ENCODE results near the gene NADSYN1. TPM values are rescaled to one million over a fixed set of nuclear protein-coding genes. Genes with fewer than 3 reads are reported as not detected.

The NADSYN1 gene
- total and polyA plus RNA-seq, 2 experiments from 2014 or later: 35.6 to 54.9 TPM

DNA sequence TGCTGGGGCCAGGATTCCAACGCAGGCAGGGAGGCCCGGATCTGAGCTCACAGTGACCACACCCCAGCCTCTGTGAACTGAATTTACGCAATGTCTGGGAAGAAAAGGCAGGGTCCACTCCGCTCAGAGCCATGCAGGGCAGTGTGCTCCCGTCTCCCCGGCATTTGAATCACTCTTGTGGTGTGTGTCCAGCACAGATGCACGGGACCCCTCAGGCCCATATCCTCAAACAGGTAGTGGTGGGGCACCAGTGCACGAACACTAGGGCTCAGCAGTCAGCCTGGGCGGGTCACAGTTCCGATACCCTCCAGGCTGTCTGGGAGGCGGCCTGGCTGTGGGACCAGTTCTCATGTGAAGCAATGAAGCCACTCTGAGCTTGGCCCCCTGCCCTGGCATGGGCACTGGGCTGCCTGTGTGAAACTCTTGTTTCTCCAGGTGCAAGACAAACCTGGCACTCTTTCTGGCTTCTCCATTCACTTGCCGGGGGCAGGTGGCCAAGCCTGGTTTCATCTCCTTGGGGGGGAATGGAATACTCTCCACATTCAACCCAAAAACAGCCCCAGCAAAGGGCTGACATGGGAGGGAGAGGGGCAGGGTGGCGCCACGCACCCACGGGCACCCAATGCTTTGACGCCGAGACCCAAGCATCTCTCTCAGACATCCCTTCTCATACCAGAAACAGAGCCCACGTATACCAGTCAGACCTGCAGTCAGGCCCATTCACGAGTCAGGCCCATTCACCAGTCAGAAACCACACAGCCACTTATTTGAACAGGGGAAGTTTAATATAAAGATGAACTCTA is 19.2 kb upstream of the NADSYN1 start:
- TF ChIP-seq JUNB (IDR thresholded peaks at IDR 0.05; ENCODE audit: unreplicated experiment) (no peak), EZH2phosphoT487 (IDR thresholded peaks at IDR 0.05; ENCODE audit: unreplicated experiment) (no peak), NANOG (IDR thresholded peaks at IDR 0.05; ENCODE audit: borderline replicate concordance) (no peak), ZNF462 (CRISPR knock-in tag; IDR thresholded peaks at IDR 0.05) (no peak), EZH2 (IDR thresholded peaks at IDR 0.05; ENCODE audit: low read depth, unreplicated experiment) (no peak), ZNF331 (CRISPR knock-in tag; IDR thresholded peaks at IDR 0.05; ENCODE audit: low read depth) (no peak), CREB1 (CRISPR knock-in tag; IDR thresholded peaks at IDR 0.05; ENCODE audit: low read depth) (no peak)
- TF ChIP-seq, protein P1, sequence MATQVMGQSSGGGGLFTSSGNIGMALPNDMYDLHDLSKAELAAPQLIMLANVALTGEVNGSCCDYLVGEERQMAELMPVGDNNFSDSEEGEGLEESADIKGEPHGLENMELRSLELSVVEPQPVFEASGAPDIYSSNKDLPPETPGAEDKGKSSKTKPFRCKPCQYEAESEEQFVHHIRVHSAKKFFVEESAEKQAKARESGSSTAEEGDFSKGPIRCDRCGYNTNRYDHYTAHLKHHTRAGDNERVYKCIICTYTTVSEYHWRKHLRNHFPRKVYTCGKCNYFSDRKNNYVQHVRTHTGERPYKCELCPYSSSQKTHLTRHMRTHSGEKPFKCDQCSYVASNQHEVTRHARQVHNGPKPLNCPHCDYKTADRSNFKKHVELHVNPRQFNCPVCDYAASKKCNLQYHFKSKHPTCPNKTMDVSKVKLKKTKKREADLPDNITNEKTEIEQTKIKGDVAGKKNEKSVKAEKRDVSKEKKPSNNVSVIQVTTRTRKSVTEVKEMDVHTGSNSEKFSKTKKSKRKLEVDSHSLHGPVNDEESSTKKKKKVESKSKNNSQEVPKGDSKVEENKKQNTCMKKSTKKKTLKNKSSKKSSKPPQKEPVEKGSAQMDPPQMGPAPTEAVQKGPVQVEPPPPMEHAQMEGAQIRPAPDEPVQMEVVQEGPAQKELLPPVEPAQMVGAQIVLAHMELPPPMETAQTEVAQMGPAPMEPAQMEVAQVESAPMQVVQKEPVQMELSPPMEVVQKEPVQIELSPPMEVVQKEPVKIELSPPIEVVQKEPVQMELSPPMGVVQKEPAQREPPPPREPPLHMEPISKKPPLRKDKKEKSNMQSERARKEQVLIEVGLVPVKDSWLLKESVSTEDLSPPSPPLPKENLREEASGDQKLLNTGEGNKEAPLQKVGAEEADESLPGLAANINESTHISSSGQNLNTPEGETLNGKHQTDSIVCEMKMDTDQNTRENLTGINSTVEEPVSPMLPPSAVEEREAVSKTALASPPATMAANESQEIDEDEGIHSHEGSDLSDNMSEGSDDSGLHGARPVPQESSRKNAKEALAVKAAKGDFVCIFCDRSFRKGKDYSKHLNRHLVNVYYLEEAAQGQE (IDR thresholded peaks at IDR 0.05; ENCODE audit: unreplicated experiment): no peak
- H3K4me1 Mint-ChIP-seq: peaks cover 4% of the 10 kb centered on the region; the same call in 1 of the 3 replicates
- H3K27me3 Mint-ChIP-seq (ENCODE audit: insufficient read depth, low read depth, poor library complexity): peaks cover 6% of the 10 kb centered on the region
- H3K27ac ChIP-seq (ENCODE audit: low read depth): no peak overlapping the region
- no peaks in the 10 kb centered on the region for H3F3A ChIP-seq (replicated peaks; ENCODE audit: low read depth)
- ATAC-seq: no peak; the same call in 2 of the 3 replicates
- no peak overlapping the region for H3K4me3 Mint-ChIP-seq
- no peak for DNase-seq (ENCODE audit: low spot score)
- no peaks in the 10 kb centered on the region for H3K4me1 ChIP-seq (ENCODE audit: insufficient read depth)
- H3K79me2 ChIP-seq (replicated peaks; ENCODE audit: insufficient read depth): no peaks in the 10 kb centered on the region
- peaks cover 6% of the 10 kb centered on the region; the same call in 1 of the 2 replicates for H4K20me1 ChIP-seq (replicated peaks; ENCODE audit: insufficient read depth)
- peaks cover 40% of the 10 kb centered on the region for H3K36me3 Mint-ChIP-seq (ENCODE audit: low read depth)
- peaks cover 4% of the 10 kb centered on the region; the same call in 1 of the 3 replicates for H3K9me3 Mint-ChIP-seq
- no peak overlapping the region for H3K4me3 ChIP-seq
- H2AFZ ChIP-seq: no peak overlapping the region
- H3K27ac Mint-ChIP-seq: no peak overlapping the region
- no peak overlapping the region for H3K4me2 ChIP-seq
- peaks cover 4% of the 10 kb centered on the region; the same call in 1 of the 2 replicates for H3K9me2 ChIP-seq (ENCODE audit: insufficient read depth)
- no peaks in the 10 kb centered on the region for H3K27me3 ChIP-seq (ENCODE audit: insufficient read depth)
- peaks cover 20% of the 10 kb centered on the region for H3K36me3 ChIP-seq (ENCODE audit: insufficient read depth)

Data from GM23338 (cell line).